Psoas muscle (tissue), 8 donors: Measurements from ENCODE around the gene GNA12. TPM values are rescaled to one million over a fixed set of nuclear protein-coding genes. Genes with fewer than 3 reads are reported as not detected.

Experiments used
- ATAC-seq, 4 donors: fragments of 200-7000 bp; cut with Tn5 transposase; one replicate each; pipeline ENCODE4 v1.9.1; 2020; ENCODE audit warnings: moderate library complexity in 3 of 4, mild to moderate bottlenecking in 2 of 4
- DNase-seq, 2 donors: peaks; one replicate each; pipeline ENCODE4 v3.0.0-alpha.2; 2020
- H3K27ac ChIP-seq: fragments of 200-600 bp; one replicate; pipeline ENCODE4 v1.8.0; 2022
- H3K27me3 ChIP-seq, 3 donors: fragments of 200-600 bp in 1 of 3; one replicate each; pipeline versions ENCODE4 v1.6.1 to v1.8.0; 2013 to 2022; ENCODE audit warnings: low read length in 2 of 3, mild to moderate bottlenecking in 2 of 3, moderate library complexity in 1 of 3; ENCODE audit not compliant: insufficient read depth in 3 of 3
- H3K36me3 ChIP-seq, 2 donors: fragments of 200-600 bp in 1 of 2; one replicate each; pipeline versions ENCODE4 v1.6.1 to v1.8.0; 2013 to 2022; ENCODE audit warnings: low read depth in 1 of 2, mild to moderate bottlenecking in 1 of 2, moderate library complexity in 1 of 2; ENCODE audit not compliant: insufficient read depth in 1 of 2
- H3K4me1 ChIP-seq: fragments of 200-600 bp; one replicate; pipeline ENCODE4 v1.8.0; 2022
- H3K4me3 ChIP-seq: fragments of 200-600 bp; one replicate; pipeline ENCODE4 v1.8.0; 2022; ENCODE audit warnings: mild to moderate bottlenecking
- H3K9me3 ChIP-seq: fragments of 200-600 bp; one replicate; pipeline ENCODE4 v1.8.0; 2022
- WGBS, 3 donors: extraction: QIAGEN DNeasy Blood & Tissue Kit; methylation state at CpG; one replicate each; pipeline versions ENCODE4 v1.1.6 to v1.1.7; 2013; 5-methylcytosine and 5-hydroxymethylcytosine counted together
- intact Hi-C, 2 donors: fragments of 100-400 bp; cut with DNase I; formaldehyde crosslinking; loops; one replicate each; pipeline versions ENCODE4 v1.11.0 to v1.14.2; 2022
- polyA plus RNA-seq, 3 donors: library from polyadenylated mRNA; stranded (reverse); fragments of 200-250 nt; gene quantifications; one replicate each; pipeline ENCODE4 v1.2.3, GENCODE V29; 2013
- total RNA-seq, 4 donors: library from RNA; stranded (reverse); fragmentation: NEBNext Ultra II Directional in 2 of 4; extraction: Animal tissue kit (Norgen Biotek cat#: 25700) in 2 of 4; gene quantifications; one replicate each; pipeline versions ENCODE4 v1.2.1 to v1.2.4, GENCODE V29; 2021 to 2023
- TF ChIP-seq, protein P1 (sequence below): fragments of 200-600 bp; IDR thresholded peaks from one replicate; pipeline ENCODE4 v1.8.0; 2022; ENCODE audit warnings: antibody characterized with exemption
- donor health status: healthy with polysubstance abuse.
- donor health status: DM: no; HTN: no; CAD: no; lungs with moderate emphysema.
- donor health status: Bipolar disorder and iron deficiency.
- donor health status: healthy.
- donor health status: DM: yes; HTN: yes; CAD: no.
- donor health status: DM: no; HTN: no; CAD: no.
- donor health status: DM: no; HTN: no; CAD: no.
- donor health status: DM: yes; HTN: yes; CAD: no.

GNA12 gene
- total and polyA plus RNA-seq, 7 donors, result 7.1 to 20.2 (median 15.4) TPM

GRCh38 chr7:2717293-2718261 is 126.5 kb downstream of the GNA12 start:
- Histone ChIP-seq H3K36me3 (peaks cover 0 to 4% of the 10 kb centered on the region in 2 donors), H3K4me1 (peaks cover 25% of the 10 kb centered on the region), H3K4me3 (no peak overlapping the region), H3K27ac (no peak overlapping the region), H3K27me3 (no peaks in the 10 kb centered on the region), H3K9me3 (no peaks in the 10 kb centered on the region)
- intact Hi-C loops, result no loop called here
- DNase-seq, result no peak
- ATAC-seq, result peak in 3 of 4 donors; percentile 76 to 89 (median 89)
- WGBS, 3 donors, result 43 to 50% (median 45%) methylated on average over 47 of the region's 47 CpGs
- TF ChIP-seq, protein P1, sequence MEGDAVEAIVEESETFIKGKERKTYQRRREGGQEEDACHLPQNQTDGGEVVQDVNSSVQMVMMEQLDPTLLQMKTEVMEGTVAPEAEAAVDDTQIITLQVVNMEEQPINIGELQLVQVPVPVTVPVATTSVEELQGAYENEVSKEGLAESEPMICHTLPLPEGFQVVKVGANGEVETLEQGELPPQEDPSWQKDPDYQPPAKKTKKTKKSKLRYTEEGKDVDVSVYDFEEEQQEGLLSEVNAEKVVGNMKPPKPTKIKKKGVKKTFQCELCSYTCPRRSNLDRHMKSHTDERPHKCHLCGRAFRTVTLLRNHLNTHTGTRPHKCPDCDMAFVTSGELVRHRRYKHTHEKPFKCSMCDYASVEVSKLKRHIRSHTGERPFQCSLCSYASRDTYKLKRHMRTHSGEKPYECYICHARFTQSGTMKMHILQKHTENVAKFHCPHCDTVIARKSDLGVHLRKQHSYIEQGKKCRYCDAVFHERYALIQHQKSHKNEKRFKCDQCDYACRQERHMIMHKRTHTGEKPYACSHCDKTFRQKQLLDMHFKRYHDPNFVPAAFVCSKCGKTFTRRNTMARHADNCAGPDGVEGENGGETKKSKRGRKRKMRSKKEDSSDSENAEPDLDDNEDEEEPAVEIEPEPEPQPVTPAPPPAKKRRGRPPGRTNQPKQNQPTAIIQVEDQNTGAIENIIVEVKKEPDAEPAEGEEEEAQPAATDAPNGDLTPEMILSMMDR, result no peak

DNA sequence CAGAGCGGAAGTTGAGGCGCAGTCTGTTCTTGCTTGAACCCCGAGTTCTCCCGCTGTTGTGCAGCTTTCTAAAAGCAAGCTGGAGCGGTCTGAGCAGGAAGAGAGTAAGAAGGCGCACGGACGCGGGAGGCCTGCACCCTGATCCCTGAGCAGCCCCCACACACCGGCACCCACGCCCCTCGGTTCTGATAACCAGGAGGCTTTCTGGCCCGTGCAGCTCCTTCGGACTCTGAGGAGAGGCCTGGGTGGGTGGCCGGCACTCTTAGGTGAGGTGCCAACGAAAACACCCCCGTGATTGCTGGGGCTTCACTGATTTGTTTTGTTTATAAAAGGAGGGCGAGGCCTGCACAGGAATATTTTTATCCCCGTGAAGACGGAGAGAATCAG is 127.2 kb downstream of the GNA12 start:
- intact Hi-C loops, result no loop called here
- Histone ChIP-seq H3K27me3 (no peaks in the 10 kb centered on the region), H3K9me3 (no peaks in the 10 kb centered on the region), H3K4me3 (no peak overlapping the region), H3K4me1 (peaks cover 25% of the 10 kb centered on the region), H3K36me3 (peaks cover 0 to 4% of the 10 kb centered on the region in 2 donors), H3K27ac (no peak overlapping the region)
- ATAC-seq (peak in 1 of 4 donors; percentile 6), DNase-seq (no peak)
- WGBS, 3 donors, result 78 to 85% (median 80%) methylated on average over 20 of the region's 20 CpGs
- TF ChIP-seq, protein P1, result no peak

DNA sequence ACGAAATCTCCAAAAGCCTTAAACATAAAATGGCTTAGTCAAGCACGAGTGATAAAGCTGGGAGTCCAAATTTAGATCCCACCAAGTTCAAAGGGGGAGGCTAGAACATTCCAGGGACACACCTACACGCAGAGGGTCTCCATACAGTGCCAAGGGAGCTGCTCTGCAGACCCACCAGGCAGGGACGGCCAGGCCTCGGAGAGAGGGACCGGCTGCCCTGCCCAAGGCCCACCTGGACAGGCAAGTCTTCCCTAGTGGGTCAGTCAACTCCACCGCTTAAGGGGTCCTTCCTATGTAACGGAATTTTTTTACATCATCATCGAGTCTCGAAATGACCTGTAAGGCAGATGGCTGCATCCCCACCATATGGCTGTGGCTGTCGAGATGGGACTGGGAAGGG is 127.6 kb downstream of the GNA12 start:
- no peak overlapping the region for H3K4me3 ChIP-seq
- H3K27me3 ChIP-seq, result no peaks in the 10 kb centered on the region
- H3K9me3 ChIP-seq, result no peaks in the 10 kb centered on the region
- H3K27ac ChIP-seq, result no peak overlapping the region
- no peak for ATAC-seq
- peaks cover 0 to 4% of the 10 kb centered on the region in 2 donors for H3K36me3 ChIP-seq
- intact Hi-C loops, result no loop called here
- TF ChIP-seq, protein P1, result no peak
- peaks cover 25% of the 10 kb centered on the region for H3K4me1 ChIP-seq
- no peak for DNase-seq
- 86 to 93% (median 89%) methylated on average over 11 of the region's 11 CpGs for whole genome bisulfite sequencing, 3 donors

- peak in 1 of 4 donors; percentile 32 for ATAC-seq
- Histone ChIP-seq H3K9me3 (no peaks in the 10 kb centered on the region), H3K36me3 (no peaks in the 10 kb centered on the region), H3K27ac (no peak overlapping the region), H3K4me1 (peaks cover 25% of the 10 kb centered on the region), H3K27me3 (no peaks in the 10 kb centered on the region), H3K4me3 (no peak overlapping the region)
- WGBS, 3 donors, result 77 to 79% (median 77%) methylated on average over 22 of the region's 22 CpGs
- intact Hi-C loops, result no loop called here
- no peak for DNase-seq
- TF ChIP-seq, protein P1, result no peak
Observed at GRCh38 chr7:2715341-2716231, 128.5 kb downstream of the GNA12 start.
